HG03521 (cell line): ENCODE measurements around the gene SORCS3.

Experiments
- ATAC-seq: cut with Tn5 transposase; IDR thresholded peaks from one replicate; pipeline ENCODE4 v1.9.1; 2021; ENCODE audit warnings: mild to moderate bottlenecking, moderate library complexity; ENCODE audit not compliant: unreplicated experiment

SORCS3 gene

DNA sequence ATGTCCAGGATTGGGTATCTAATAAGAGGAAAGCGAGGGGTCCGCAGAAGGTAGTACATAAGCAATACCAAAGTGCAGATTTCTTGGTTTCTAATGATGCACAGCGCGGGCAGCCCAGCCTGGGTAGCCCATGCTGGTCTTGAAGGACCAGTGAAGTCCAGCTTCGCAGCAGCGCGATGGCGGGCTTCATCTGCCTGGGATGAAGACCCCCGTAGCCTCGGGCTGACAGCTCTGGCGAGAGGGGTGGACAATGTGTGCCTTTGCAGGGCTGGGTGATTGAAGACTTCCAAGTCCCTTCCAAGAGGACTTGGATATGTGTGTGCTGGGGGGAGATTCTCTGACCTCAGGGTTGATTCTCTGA lies 2.2 kb downstream of the SORCS3 start:
- ATAC-seq: no peak

DNA sequence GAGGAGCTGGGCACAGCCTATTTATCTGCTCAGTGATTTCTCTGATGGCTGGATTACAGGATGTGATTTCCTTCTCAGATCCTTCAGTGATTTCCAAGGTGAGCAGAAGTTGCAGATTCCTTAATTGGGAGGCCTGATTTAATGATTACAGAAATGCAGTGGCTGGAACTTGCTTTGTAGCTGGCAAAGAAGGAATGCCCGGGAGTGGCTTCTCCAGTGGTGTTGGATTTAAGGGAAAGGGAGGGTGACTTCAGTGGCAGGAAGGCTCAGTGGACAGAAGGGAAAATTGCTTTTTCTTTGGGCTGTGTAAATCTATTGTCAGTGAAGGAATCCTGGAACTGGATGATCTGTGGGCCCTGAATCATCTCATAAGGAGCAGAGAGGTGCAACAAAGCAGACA lies 5.1 kb downstream of the SORCS3 start:
- ATAC-seq: no peak

DNA sequence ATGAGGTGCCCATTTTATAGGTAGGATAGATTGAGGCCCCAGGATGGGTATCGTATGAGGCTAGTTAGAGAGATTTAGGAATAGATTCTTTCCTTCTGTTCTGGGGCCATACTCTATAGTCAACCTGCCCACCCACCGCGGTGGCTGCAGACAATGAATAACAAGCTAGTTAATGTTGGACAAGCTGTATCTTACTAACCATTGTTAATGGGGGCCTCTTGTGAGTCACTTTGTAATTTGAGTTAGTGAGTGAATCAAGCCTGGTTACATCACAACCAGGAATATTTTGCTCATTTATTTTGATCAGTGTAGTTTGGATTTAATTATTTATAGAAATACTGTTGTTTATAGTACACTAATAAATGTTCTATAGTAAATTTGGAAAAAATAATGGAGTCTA lies 7.3 kb downstream of the SORCS3 start:
- ATAC-seq: no peak

DNA sequence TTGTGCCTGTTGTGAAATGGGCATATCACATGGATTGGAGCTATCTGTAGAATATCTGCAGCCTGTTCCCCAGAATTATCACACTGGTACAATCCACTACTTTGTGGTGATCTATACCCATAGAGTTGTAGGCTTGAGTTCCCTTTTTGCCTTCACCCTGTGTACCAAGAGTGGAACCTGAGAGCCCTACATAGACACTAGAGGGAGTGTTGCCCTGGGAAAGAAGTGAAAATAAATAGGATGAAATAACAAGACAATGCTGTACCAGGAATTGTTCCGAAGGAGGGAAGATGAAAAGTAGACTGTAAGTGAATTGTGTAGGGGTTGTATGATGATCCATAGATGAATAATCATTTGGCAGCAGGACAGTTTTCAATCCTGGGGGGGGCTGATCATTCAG lies 9.0 kb downstream of the SORCS3 start:
- no peak for ATAC-seq

DNA sequence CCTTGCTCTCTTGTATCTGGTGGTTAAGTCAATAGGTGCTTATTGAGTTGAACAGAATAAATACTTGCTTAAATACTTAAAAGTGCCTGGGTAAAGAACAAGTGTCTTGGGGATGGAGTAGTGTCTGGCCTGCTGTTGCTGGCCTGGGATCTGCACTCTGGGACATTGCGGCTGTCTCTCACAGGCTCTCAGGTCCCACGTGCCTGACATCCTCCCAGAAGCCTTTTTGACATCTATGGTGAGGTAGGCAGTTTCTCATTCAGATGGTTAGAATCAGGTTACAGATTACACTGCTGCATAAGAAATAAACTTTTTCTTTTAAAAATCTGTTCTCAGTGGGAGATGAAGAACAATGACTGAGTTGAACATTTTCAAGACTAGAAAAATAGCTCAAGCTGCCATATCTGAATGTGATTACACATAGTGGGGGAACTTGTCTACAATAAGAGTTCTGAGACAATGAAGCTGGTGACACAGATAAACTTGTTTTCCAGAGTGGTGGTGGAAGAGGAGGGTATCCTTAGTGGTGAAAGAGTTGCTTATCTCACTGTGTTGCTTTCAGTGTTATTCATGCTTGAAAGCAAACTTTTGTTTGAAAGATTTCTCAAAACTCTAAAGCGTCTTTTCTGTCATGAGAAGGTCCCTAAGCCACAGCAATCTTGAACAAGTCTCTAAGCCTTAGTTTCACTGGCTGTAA lies 9.7 kb downstream of the SORCS3 start:
- no peak for ATAC-seq

DNA sequence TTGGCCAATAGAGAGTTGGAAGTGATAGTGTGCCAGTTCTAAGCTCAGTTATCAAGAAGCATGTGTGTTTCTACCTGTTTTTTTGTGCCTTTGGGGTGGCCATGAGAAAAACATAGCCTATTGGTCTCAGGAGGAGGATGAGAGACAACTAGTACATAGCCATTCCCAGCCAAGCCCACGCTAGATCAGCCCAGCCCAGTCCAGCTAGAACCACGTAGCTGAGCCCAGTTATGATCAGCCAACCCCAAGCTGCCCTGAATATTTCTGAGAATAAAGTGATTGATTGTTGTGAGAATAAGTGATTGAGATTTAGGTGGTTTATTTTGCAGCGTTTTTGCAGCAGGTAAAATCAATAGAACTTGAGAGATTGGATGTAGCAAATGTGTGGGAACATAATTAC lies 15.9 kb downstream of the SORCS3 start:
- no peak for ATAC-seq

DNA sequence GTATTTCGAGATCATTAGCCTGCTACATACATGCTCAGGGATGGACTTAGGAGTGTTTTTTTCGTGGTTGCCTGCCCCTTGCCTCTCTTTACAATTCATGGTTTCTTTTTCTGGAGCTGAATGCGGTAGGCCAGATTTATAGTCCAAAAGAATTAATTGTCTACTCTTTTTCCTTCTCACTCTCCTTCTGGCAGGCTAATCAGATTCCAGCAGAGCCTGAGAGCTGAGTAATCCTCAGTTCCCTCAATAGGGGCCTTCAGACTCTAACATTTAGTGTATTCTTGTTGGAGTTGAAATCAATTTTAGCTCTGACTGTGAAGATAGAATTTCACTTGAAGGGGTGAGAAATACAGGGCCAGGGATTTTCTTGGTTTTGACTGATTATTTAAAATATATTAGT lies 16.4 kb downstream of the SORCS3 start:
- ATAC-seq: no peak

DNA sequence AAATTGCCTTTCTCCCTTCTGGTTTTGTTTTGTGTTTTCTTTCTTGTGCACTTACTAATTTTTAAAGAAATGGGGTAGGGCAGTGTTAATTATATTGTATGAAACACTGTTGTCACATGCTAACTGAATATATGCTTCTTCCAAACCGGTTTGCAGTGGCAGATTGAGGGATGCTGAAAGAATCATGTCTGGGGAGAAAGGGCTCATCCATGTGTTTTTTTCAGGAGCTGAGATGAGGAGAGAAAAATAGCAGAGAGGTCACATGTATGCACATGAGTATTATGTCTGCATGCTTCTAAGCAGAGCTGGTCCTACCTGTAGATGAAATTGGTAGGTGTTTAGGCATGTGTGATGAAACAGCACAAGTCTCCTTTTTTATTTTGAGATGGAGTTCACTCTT lies 17.0 kb downstream of the SORCS3 start:
- ATAC-seq: no peak

DNA sequence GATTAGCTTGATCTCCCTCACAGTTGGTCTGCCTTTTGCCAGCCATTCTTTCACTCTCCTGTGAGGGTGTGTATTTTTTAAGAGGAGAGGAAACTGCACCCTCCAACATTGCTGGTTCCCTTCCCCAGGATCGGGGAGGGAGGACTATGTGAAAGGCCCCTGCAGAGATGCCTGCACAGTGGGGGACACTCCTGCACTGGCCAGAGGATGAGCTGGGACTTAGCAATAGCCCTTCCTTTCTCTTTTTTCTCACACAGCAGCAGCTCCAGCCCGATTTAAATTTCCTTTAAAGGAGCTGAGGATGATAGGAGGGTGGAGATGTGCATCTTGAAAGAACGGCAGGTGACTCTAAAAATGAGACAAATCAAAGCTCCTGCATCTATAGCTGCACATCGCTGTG lies 18.7 kb downstream of the SORCS3 start:
- no peak for ATAC-seq

DNA sequence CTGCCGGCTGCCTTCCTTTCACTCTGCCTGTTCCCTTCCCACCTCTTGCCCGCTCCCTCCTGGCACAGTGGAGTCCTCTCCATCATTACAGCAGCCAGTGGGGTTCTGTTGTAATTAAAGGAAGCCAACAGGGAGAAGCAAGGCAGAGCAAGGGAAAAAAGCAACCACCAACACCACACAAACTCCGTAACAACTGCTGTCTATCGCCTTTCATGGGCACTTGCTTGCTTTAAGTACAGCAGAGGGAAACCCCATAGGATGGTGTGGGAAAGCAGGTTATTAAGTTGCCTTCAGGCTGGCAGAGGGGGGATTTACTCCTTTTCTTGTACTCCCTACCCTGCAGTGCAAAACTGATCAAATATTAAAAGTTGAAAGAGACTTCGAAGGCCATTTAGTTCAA lies 22.0 kb downstream of the SORCS3 start:
- ATAC-seq: no peak

DNA sequence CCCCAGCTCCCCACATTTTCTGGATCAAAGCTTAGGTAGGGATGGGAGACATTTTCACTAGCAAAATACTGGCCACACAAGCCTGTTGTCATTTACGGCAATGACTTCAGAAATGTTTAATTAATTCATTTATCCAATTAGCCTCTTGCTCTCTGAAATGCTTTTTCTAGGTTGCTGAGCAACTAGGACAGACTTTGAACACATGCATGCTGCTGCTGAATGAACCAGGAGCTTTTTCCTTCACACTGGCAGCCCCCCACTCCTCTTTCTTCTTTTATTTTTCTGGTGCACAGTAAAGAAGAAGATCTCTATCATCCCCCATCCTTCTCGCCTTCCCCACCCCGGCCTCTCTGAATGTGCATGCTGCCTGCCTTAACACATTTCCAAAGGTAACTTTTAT lies 22.5 kb downstream of the SORCS3 start:
- ATAC-seq: no peak

DNA sequence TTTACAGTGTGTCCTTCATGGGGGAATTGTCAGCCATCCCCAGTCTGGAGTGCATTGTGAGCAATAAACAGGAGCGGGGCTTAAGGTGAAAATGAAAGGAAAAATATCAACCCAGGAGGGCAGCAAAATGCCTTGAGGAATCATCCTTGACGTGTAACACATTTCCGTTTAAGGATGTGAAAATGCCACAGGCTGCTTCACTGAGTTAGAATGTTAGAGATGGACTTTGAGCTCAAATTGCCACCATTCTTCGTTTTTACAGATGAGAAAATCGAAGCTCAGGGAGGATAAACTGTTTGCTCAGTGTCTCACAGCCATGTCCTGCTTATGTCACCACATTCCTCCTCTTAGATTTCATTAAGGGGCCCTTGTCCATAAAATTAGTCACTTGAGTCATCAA lies 23.1 kb downstream of the SORCS3 start:
- ATAC-seq: no peak

DNA sequence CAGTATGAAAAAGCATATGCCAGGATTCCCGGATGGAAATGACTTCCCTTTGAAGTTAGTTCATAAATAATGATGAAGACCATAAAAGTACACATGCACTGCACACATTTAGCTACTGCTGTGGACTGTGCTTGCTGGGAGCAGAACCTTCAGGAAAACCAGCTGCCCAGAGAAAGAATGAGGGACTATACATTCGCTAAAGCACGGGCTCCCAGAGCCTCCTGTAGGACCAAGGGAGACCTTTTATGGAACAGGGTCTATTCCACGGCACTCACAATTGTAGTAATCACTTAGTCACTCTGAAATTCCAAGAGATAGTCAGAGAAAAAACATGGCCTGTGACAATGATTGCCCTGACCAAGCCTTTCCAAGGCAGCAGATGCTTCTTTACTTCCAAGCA lies 24.1 kb downstream of the SORCS3 start:
- ATAC-seq: no peak

DNA sequence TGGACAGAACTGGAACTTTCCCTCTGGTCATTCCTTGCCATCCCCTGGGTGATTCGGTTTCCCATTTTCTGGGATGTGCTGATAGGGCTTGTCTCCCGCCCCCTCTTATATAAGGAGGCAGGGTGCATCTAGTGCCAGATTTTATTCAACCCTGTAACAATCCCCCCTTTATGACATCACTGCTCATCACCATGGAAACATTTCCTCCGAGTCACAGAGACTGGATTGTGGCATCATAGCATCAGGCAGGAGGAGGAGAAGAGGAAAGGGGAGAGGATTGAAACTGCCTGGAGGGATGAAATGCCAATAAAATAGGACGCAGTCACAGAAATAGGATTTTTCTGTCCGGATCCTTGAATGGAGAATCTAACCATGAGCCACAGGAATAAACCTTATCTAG lies 25.0 kb downstream of the SORCS3 start:
- no peak for ATAC-seq

DNA sequence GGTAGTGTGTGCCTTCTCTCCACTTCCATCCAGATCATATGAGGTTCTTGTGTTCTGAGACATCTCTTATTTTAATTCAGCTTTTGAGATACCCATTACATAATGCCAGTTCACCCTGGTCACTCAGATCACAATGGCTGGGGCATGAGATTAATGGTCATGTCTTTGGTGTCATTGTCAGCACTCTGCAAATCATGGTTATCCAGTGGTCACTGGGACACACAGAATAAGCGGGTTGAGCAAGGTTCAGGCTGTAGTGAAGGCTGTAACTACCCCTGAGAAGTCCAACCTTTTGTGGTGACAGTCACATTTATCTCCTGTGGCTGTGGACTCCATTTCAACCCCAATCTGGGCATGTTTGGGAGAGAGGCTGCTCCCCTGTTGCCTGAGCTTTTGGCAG lies 35.8 kb downstream of the SORCS3 start:
- ATAC-seq: no peak

DNA sequence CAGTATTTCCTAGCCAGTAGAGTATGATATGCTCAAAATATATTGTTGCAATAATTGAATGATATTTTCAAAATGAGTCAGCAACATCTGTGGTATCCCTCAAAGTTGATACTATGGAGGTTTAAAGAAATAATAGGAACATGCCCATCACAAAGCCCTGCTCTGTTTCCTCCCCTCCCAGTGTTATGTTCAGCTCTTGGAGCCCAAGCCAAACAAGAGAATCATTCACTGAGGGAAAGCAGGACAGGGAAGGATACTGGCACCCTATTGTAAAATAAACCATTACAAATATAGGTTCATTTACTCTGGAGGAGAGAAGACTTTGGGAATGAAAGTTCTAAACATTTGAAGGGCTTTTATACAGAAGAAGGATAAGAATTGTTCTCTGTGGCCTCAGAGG lies 37.6 kb downstream of the SORCS3 start:
- no peak for ATAC-seq

DNA sequence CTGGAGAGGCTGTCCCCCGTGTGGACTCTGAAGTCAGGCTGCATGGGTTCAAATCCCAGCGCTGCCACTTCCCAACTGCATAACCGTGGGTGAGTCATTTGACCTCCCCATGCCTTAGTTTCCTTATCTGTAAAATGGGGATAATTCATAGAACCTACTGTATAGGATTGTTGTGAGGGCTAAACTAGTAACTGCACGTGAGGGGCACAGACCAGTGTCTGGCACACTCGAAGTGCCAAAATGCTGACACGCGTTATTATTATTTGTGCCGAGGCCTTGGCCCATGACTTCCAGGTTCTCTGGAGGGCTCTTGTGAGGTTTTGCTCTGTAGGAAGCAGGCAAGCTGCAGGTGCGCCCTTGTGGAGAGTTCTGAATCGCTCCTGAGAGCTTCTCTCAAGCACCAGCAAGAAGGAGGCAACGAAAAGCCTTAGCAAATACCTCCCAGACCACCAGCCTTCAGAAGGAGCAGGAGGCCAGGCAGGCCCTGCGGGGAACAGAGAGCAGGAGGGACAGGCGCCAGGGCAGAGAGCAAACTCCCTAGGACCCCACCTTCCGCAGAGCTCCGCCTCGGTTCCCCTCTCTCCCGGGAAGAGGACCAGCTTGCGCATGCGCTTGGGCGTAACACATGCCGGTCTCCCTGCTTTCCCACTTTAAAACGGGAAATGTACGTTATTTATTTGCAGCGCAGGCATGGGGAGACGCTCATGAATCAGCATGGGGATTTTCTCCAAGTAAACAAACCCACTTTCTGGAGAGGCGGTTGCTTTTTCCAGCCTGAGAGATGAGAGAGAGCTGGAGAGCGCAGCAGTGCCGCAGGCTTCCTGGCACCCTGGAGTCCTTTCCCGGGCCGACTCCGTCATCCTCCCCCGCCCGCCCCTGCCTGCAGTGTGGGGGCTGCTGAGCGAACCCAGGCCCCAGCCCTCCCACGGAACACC lies 39.6 kb downstream of the SORCS3 start:
- ATAC-seq: no peak

DNA sequence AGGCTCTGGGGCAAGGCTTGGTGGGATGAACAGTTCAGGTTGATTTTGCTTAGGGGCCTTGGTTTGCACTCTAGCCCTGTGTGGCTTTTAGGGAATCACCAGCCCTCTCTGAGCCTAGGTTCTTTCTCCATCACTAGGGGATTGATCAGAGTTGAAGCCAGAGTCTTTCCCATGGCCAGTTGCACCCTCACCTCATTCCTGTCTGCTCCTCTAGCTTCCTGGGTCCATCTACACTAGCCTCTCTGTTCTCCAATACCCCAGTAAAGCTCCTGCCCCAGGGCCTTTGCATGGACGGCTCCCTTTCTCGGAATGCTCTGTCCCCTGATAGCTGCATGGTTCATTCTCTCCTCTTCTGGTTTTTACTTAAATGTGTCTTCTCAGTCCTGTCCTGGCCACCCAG lies 40.4 kb downstream of the SORCS3 start:
- no peak for ATAC-seq

DNA sequence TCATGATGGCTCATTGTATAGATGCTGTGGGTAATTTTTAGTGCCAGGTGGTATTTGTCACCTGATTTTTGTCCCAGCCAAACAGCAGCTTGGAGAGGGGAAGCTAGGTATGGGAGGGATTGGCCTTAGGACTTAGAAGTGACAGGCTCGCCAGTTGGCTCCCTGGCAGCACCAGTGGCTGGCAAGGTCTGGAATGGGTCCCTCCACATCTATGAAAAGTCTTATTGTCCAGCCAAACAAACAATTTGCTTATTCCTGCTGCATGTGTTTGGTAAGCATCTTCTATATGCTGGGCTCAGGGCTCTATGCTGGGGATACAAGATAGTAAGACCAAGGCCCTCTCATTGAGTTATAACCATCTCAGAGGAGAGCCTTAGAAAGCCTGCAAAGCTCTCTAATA lies 42.5 kb downstream of the SORCS3 start:
- no peak for ATAC-seq

DNA sequence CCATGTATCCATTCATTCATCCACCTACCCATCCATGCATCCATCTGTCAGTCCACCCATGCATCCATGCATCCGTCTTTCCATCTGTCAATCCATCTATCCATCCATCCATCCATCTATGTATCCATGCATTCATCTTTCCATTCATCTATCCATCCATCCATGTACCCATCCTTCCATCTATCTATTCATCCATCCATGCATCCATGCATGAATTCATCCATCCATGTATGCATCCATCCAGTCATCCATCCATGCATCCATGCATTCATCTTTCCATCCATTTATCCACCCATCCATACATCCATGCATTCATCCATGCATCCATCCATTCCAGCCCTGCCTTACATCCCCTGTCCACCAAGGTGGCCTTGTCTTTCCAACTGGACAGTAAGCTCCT lies 45.7 kb downstream of the SORCS3 start:
- ATAC-seq: no peak

DNA sequence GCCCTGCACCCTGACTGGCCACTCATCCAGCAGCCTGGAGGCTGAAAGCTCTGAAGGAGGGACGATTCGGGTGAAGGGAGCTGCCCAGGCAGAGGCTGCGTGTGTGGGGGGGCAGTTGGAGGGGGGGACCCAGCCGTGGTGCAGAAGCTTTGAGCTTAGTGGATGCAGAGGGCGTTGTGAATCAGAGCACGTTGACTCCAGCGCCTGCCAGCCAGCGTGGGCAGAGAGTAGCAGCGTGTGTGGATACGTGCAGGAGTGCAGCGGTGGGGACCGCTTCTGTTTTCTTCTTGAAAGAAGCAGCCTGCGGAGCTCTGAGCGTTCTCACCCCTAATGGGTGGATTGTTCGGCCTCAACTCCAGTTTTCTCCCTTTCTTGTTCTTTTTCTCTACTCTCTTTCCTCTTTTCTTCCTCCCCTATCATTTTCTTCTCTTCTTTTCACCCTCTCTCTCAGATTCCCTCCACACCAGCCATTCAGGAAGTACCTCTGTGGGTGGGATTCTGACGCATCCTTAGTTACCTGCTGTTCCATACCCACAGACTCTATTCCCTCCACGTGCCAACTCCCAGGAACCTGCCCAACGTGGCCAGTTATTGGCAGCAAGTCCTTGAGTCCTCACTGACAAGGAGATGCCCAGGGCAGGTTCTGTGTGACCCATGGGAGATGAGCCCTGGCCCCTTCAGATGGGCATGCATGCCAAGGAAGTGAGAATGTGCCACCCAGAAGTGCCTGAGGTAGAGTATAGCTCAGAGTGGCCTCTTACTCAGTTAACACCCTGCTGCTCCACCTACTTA lies 47.4 kb downstream of the SORCS3 start:
- no peak for ATAC-seq

DNA sequence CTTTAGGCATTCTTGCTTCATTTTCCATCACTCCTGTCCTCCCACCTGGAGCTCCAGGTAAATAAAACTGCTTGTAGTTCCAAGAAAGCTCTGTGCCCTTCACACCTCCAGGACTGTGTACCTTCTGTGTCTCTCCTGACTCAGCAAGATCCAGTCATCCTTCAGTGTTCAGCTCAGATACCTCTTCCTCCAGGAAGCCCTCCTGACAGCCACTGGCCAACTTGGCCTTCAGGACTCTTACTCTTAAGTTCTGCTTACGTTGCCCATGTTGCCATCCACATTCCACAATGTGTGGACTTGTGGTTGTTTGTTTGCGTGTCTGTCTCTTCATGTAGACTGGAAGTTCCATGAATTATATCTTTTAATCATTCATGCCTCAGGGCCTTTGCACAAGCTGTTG lies 48.0 kb downstream of the SORCS3 start:
- no peak for ATAC-seq
